H1 (cell line): Measurements from ENCODE around the gene SLC15A4. TPM values are rescaled to one million over a fixed set of nuclear protein-coding genes. Genes with fewer than 3 reads are reported as not detected.

ENCODE experiments used
- CTCF ChIA-PET: fragments of 300-600 bp; sonication (Branson Sonifier 250); formaldehyde crosslinking; loops from one replicate; lab custom pipeline; 2021; ENCODE audit not compliant: partially characterized antibody; lab: Charles Lee
- POLR2A ChIA-PET: fragments of 300-600 bp; sonication (Branson Sonifier 250); formaldehyde crosslinking; loops from one replicate; lab custom pipeline; 2021; ENCODE audit warnings: inconsistent platforms; ENCODE audit not compliant: partially characterized antibody; lab: Charles Lee
- DNase-seq, 2 experiments: peaks; one replicate each; pipeline versions ENCODE4 v3.0.0 to v3.0.0-alpha.2; 2010 to 2022; ENCODE audit warnings: low spot score in 2 of 2, low read depth in 1 of 2, mixed read lengths in 1 of 2
- FAIRE-seq: peaks from 2 replicates; lab custom pipeline; 2011; peaks lifted over from hg19 to GRCh38; lab: Jason Lieb, UNC
- H2AFZ ChIP-seq: 2 replicates; pipeline ENCODE4 v1.8.1; 2012; ENCODE audit warnings: low read length, inconsistent platforms
- H2AK5ac ChIP-seq: 2 replicates; pipeline ENCODE4 v1.6.1; 2013; ENCODE audit warnings: low read depth, low read length
- H2BK120ac ChIP-seq: replicated peaks from 2 replicates; pipeline ENCODE3; 2013; ENCODE audit warnings: low read depth, low read length, inconsistent platforms
- H2BK12ac ChIP-seq: 2 replicates; pipeline ENCODE4 v1.6.1; 2013; ENCODE audit warnings: low read depth, low read length
- H2BK15ac ChIP-seq: 2 replicates; pipeline ENCODE4 v1.6.1; 2013; ENCODE audit warnings: low read length
- H2BK20ac ChIP-seq: 2 replicates; pipeline ENCODE4 v1.6.1; 2013; ENCODE audit warnings: low read length
- H2BK5ac ChIP-seq: 2 replicates; pipeline ENCODE4 v1.6.1; 2013; ENCODE audit warnings: low read depth, low read length
- H3K14ac ChIP-seq: 2 replicates; pipeline ENCODE4 v1.6.1; 2013; ENCODE audit warnings: inconsistent platforms; ENCODE audit not compliant: insufficient read length
- H3K18ac ChIP-seq: 2 replicates; pipeline ENCODE4 v1.6.1; 2013; ENCODE audit warnings: low read length; ENCODE audit errors: extremely low read depth
- H3K23ac ChIP-seq: 2 replicates; pipeline ENCODE4 v1.6.1; 2013; ENCODE audit warnings: inconsistent platforms; ENCODE audit not compliant: insufficient read length
- H3K23me2 ChIP-seq: 2 replicates; pipeline ENCODE4 v1.6.1; 2013; ENCODE audit warnings: low read depth, low read length
- H3K27ac ChIP-seq: 2 replicates; pipeline ENCODE4 v1.6.1; 2011; ENCODE audit warnings: low read depth, low read length, inconsistent platforms
- H3K27me3 ChIP-seq, 4 experiments: replicated peaks in 1 of 4; 1 replicate in 1 of 4; 2 replicates in 3 of 4; pipeline versions ENCODE4 v1.6.1 to v1.8.1; 2011 to 2013; ENCODE audit warnings: low read length in 3 of 4, mild to moderate bottlenecking in 3 of 4, inconsistent platforms in 2 of 4, mixed read lengths in 2 of 4, moderate library complexity in 1 of 4; ENCODE audit not compliant: control insufficient read depth in 3 of 4, insufficient read depth in 3 of 4; ENCODE audit errors: extremely low read depth in 1 of 4
- H3K36me3 ChIP-seq, 4 experiments: 2 replicates each; pipeline versions ENCODE4 v1.6.1 to v1.8.1; 2011 to 2013; ENCODE audit warnings: mild to moderate bottlenecking in 4 of 4, low read length in 3 of 4, moderate library complexity in 2 of 4, control low read depth in 1 of 4, inconsistent platforms in 1 of 4; ENCODE audit not compliant: insufficient read depth in 4 of 4, control insufficient read depth in 2 of 4
- H3K4ac ChIP-seq: replicated peaks from 2 replicates; pipeline ENCODE3; 2013; ENCODE audit warnings: low read length, low read depth, mixed read lengths, inconsistent platforms; ENCODE audit not compliant: insufficient read length
- H3K4me1 ChIP-seq, 4 experiments: replicated peaks in 1 of 4; 1 replicate in 1 of 4; 2 replicates in 3 of 4; pipeline versions ENCODE4 v1.6.1 to v1.8.1; 2011 to 2013; ENCODE audit warnings: low read length in 3 of 4, inconsistent platforms in 2 of 4, mixed read lengths in 1 of 4; ENCODE audit not compliant: insufficient read depth in 4 of 4, control insufficient read depth in 3 of 4
- H3K4me2 ChIP-seq, 2 experiments: 2 replicates each; pipeline versions ENCODE4 v1.6.1 to v1.8.1; 2011 to 2013; ENCODE audit warnings: low read depth in 2 of 2, low read length in 2 of 2, control low read depth in 1 of 2, inconsistent platforms in 1 of 2, mild to moderate bottlenecking in 1 of 2; ENCODE audit not compliant: insufficient read depth in 1 of 2
- H3K4me3 ChIP-seq, 4 experiments: fragments of 200-600, 300-600 bp in 1 of 4; sonication (generic), shearing (Covaris generic), sonication (Bioruptor Twin) in 1 of 4; 2 replicates each; pipeline versions ENCODE4 v1.5.1 to v1.8.1; 2011 to 2016; ENCODE audit warnings: low read length in 4 of 4, low read depth in 3 of 4, control low read depth in 2 of 4, inconsistent platforms in 2 of 4, mild to moderate bottlenecking in 2 of 4, mixed read lengths in 1 of 4, moderate library complexity in 1 of 4; ENCODE audit not compliant: insufficient read depth in 2 of 4; ENCODE audit errors: extremely low read depth in 1 of 4
- H3K56ac ChIP-seq: replicated peaks from 2 replicates; pipeline ENCODE3; 2013; ENCODE audit warnings: low read depth, mild to moderate bottlenecking, mixed read lengths, low read length, inconsistent platforms; ENCODE audit not compliant: insufficient read length
- H3K79me1 ChIP-seq: 2 replicates; pipeline ENCODE4 v1.6.1; 2013; ENCODE audit warnings: low read depth, low read length, control low read depth
- H3K79me2 ChIP-seq, 2 experiments: 2 replicates each; pipeline versions ENCODE4 v1.6.1 to v1.8.1; 2012 to 2013; ENCODE audit warnings: low read length in 2 of 2, mild to moderate bottlenecking in 2 of 2, inconsistent platforms in 1 of 2; ENCODE audit not compliant: insufficient read depth in 2 of 2, control insufficient read depth in 1 of 2
- H3K9ac ChIP-seq, 4 experiments: replicated peaks in 1 of 4; 1 replicate in 1 of 4; 2 replicates in 3 of 4; pipeline versions ENCODE4 v1.6.1 to v1.8.1; 2011 to 2013; ENCODE audit warnings: low read depth in 3 of 4, low read length in 3 of 4, control low read depth in 2 of 4, mild to moderate bottlenecking in 2 of 4, moderate library complexity in 2 of 4, inconsistent platforms in 1 of 4; ENCODE audit errors: extremely low read depth in 1 of 4
- H3K9me3 ChIP-seq, 2 experiments: 2 replicates each; pipeline versions ENCODE4 v1.6.1 to v1.8.1; 2012 to 2013; ENCODE audit warnings: mild to moderate bottlenecking in 2 of 2, moderate library complexity in 2 of 2, control low read depth in 1 of 2, inconsistent platforms in 1 of 2, low read depth in 1 of 2, low read length in 1 of 2, mixed read lengths in 1 of 2; ENCODE audit not compliant: insufficient read depth in 2 of 2
- H4K20me1 ChIP-seq, 2 experiments: replicated peaks in 1 of 2; 2 replicates each; pipeline versions ENCODE3 to v1.8.1; 2011 to 2013; ENCODE audit warnings: inconsistent platforms in 2 of 2, low read length in 2 of 2, mild to moderate bottlenecking in 1 of 2; ENCODE audit not compliant: insufficient read depth in 2 of 2, control insufficient read depth in 1 of 2
- H4K5ac ChIP-seq: 2 replicates; pipeline ENCODE4 v1.6.1; 2013; ENCODE audit warnings: low read length, low read depth, mixed read lengths, inconsistent platforms; ENCODE audit not compliant: insufficient read length
- H4K8ac ChIP-seq: 2 replicates; pipeline ENCODE4 v1.8.0; 2013; ENCODE audit warnings: mild to moderate bottlenecking, moderate library complexity, low read length, inconsistent platforms; ENCODE audit not compliant: insufficient read depth; ENCODE audit errors: extremely low read depth
- H4K91ac ChIP-seq: replicated peaks from 2 replicates; pipeline ENCODE3; 2013; ENCODE audit warnings: low read length, mixed read lengths, inconsistent platforms; ENCODE audit not compliant: insufficient read length
- ATF3 ChIP-seq: IDR thresholded peaks from 2 replicates; pipeline ENCODE4 v1.6.1; 2011; ENCODE audit warnings: low read depth, mild to moderate bottlenecking, low read length; ENCODE audit not compliant: insufficient read depth
- WGBS, 2 experiments: shearing (Covaris generic) in 1 of 2; methylation state at CpG; one replicate each; pipeline versions ENCODE4 v1.1.6 to v1.1.7; 2013 to 2015; ENCODE audit warnings: low lambda C conversion rate in 2 of 2, mixed read lengths in 2 of 2, inconsistent platforms in 1 of 2, low coverage in 1 of 2, missing lambda C conversion rate in 1 of 2; ENCODE audit not compliant: insufficient replicate concordance in 2 of 2, insufficient coverage in 1 of 2, insufficient read length in 1 of 2; ENCODE audit errors: extremely low coverage in 1 of 2, missing lambda C conversion rate in 1 of 2; 5-methylcytosine and 5-hydroxymethylcytosine counted together
- polyA plus RNA-seq, 7 experiments: library from polyadenylated mRNA; depleted of rRNA in 3 of 7; stranded (reverse) in 5 of 7; unstranded in 2 of 7; fragments of >200 nt in 5 of 7; fragments of 200-250 nt in 2 of 7; gene quantifications; 1 replicate in 5 of 7; 2 replicates in 1 of 7; 4 replicates in 1 of 7; pipeline versions ENCODE4 v1.2.1 to v1.2.3, GENCODE V29; 2011 to 2013; ENCODE audit warnings: missing spikeins in 2 of 7, mixed read lengths in 2 of 7
- total RNA-seq: library from RNA; stranded (reverse); fragmentation: NEBNext Ultra II Directional; extraction: Animal tissue kit (Norgen Biotek cat#: 25700); gene quantifications from 2 replicates; pipeline ENCODE4 v1.2.1, GENCODE V29; 2021

The SLC15A4 gene
- total and polyA plus RNA-seq, 2 of the 8 experiments (the other 6 are each of a cell fraction or from before 2014, with no cell fraction given): 22.7 to 26.6 TPM

DNA sequence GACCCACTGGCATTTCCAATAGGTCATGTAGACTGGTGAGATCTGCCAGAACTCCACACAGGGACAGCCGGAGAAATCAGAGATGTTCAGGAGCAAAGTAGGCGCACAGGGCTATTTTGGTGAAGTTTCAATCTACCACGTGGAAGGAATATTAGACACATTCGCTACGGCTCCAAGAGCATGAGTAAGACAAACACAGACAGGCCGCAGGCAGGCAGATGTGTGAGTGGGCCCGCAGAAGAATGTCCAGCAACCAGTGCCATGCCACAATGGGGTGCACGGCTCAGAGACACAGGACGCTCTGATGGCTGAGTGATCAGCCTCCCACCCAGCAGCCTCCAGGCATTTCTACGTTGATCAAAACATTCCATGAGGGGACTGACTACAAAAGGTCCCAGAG is 10.4 kb downstream of the SLC15A4 start:
- Histone ChIP-seq H3K23ac (no peak overlapping the region), H2BK15ac (no peak overlapping the region), H3K27ac (no peak overlapping the region), H4K20me1 (peaks cover 24 to 34% of the 10 kb centered on the region in 2 experiments), H3K36me3 (peaks cover 2 to 26% (median 8%) of the 10 kb centered on the region in 4 experiments; a peak in 5 of 8 replicates), H3K14ac (no peak overlapping the region), H3K4ac (no peak overlapping the region), H3K9ac (no peak overlapping the region), H3K23me2 (no peaks in the 10 kb centered on the region), H3K27me3 (no peaks in the 10 kb centered on the region), H3K56ac (no peak overlapping the region), H2BK120ac (no peak overlapping the region), H2BK20ac (no peak overlapping the region), H2BK5ac (no peak overlapping the region), H3K4me3 (no peak overlapping the region), H2AK5ac (no peak overlapping the region), H3K4me2 (no peak overlapping the region), H3K79me2 (peaks cover 13 to 96% of the 10 kb centered on the region in 2 experiments), H2AFZ (no peak overlapping the region), H2BK12ac (no peak overlapping the region), H4K8ac (no peak overlapping the region), H3K9me3 (no peaks in the 10 kb centered on the region), H3K79me1 (peaks cover 14% of the 10 kb centered on the region), H4K91ac (no peak overlapping the region), H3K18ac (no peak overlapping the region), H3K4me1 (peaks cover 3 to 10% (median 7%) of the 10 kb centered on the region in 4 experiments), H4K5ac (no peak overlapping the region)
- WGBS, 2 experiments: 96% methylated on average over 10 of the region's 10 CpGs; no CpG with 5 or more reads in 1 of the 2 experiments
- CTCF ChIA-PET: no interaction called here
- POLR2A ChIA-PET: interaction anchor here (1.4 kb wide), 1 partner anchor 24 kb away, joined by 3 read pairs; no protein-coding TSS in a partner anchor
- DNase-seq (no peak), FAIRE-seq (no peak)
- TF ChIP-seq ATF3: no peak
